Urothelium cell line (cell line): ENCODE results near the gene RASGRP1.

ENCODE experiments used
- DNase-seq: peaks from one replicate; pipeline ENCODE4 v3.0.0; 2011; ENCODE audit warnings: low spot score, mixed read lengths
- FAIRE-seq: peaks from 2 replicates; lab custom pipeline; 2011; peaks lifted over from hg19 to GRCh38; lab: Jason Lieb, UNC

RASGRP1 gene

GRCh38 chr15:38576837-38577236 is 12.2 kb upstream of the RASGRP1 start:
- DNase-seq, result no peak
- no peak for FAIRE-seq

- DNase-seq (no peak), FAIRE-seq (no peak)
Observed at GRCh38 chr15:38576261-38576660, 11.6 kb upstream of the RASGRP1 start.

DNA sequence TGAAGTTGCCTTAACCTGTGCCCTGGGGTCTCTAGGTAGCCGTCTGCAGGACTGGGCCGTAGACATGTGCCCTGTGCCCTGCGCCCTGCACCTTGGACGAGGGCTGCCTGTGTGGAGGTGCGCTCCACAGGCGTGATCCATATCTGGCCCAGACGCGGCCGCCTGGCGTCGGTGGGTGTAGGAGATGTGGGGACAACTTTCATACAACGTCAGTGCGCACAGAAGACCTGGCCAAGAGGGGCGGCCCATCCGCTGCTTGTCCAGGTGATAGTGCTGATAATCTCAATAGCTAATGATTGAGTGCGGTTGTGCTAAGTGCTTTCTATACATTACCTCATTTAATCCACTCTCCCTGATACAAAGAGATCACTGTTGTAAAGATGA is 665 bp upstream of the RASGRP1 start:
- DNase-seq (no peak), FAIRE-seq (no peak)

GRCh38 chr15:38563723-38564519 is 693 bp downstream of the RASGRP1 start:
- FAIRE-seq, result no peak
- DNase-seq, result peak; percentile 82

GRCh38 chr15:38562278-38562677 is 2.3 kb downstream of the RASGRP1 start:
- FAIRE-seq (no peak), DNase-seq (no peak)

- no peak for FAIRE-seq
- DNase-seq, result no peak
Observed at GRCh38 chr15:38560456-38560926, 4.1 kb downstream of the RASGRP1 start.

- FAIRE-seq, result no peak
- DNase-seq, result no peak
Observed at GRCh38 chr15:38559636-38560307, 4.8 kb downstream of the RASGRP1 start.

GRCh38 chr15:38559131-38559530 is 5.5 kb downstream of the RASGRP1 start:
- FAIRE-seq, result no peak
- no peak for DNase-seq

DNA sequence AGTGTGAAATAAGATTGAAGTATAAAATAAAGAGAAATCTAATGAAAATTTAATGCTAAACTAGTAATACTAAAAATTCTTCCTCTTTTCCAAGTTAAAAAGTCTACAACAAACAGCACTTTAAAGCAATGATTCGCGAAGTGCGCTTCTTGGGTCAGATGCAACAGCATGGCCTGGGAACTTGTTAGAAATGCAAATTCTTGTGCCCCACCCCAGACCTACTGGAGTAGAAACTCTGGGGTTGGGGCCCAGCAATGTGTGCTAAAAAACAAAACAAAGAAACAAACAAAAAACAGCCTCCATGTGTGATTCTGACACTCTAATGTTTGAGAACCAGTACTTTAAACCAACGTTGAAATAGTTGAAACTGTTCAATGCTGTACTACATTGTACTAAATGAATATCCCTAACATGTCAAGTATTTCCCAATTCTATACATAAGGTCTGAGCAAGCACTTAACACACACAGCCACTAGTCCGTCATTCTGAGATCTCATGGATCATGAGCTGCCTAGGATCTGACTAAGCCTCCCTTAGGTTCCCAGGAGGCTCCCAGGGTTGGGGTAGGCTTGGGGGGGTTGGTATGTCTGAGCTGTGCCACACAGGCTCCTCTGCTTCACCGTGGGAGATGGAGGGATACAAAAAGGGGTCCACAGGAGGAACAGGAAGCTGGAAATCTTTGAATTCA is 6.1 kb downstream of the RASGRP1 start:
- DNase-seq (no peak), FAIRE-seq (no peak)

GRCh38 chr15:38557921-38558320 is 6.7 kb downstream of the RASGRP1 start:
- no peak for DNase-seq
- FAIRE-seq, result no peak

DNA sequence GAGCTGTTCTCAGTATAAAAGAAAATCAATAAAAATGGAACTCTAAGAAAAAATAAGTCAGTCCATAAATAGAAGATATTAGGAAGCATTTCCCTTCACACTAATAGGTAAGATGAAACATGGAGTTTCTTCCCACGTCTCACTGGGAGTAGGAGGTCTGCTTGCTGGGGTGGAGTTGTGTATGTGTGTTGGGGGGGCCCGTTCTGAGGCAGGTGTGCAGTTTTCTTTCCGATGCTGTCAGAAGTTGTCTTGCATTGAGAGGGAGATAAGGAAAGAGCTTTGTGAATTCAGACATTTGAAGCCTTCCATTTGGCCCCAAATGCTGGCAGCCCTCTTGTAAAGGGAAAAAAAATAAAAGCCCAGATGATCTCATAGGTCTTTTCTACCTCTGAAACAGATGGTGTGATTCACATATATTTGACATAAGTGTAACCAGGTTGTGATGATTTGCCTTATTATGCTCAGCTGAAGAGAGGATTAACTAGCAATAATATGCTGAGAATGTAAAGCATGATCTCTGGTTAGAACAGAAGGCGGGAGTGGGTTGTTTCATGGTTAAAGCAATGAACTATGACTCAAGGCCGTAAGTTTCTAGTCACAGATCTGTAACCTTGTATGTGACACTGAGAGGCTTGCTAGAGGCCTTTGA is 8.8 kb downstream of the RASGRP1 start:
- FAIRE-seq, result no peak
- DNase-seq, result no peak

- no peak for DNase-seq
- FAIRE-seq, result no peak
Observed at GRCh38 chr15:38554354-38554753, 10.3 kb downstream of the RASGRP1 start.

DNA sequence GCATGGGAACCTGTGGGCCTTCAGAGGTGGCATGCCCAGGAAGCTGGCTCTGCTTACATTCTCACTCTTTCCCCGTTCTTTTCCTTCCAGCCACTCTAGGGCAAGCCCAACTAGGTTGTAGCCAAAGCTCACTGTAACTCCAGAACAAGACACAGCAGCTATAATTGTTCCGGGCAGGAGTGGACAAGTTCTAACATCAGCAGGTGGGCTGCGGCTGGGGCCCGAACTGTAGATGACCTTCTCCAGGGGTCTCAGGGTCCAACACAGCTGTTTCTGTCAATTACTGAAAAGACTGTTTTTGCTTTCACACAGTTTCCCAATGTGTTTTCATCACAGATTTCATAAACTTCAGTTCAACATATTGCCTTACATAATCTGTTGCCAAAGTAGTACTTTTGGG is 11.5 kb downstream of the RASGRP1 start:
- DNase-seq (no peak), FAIRE-seq (no peak)

DNA sequence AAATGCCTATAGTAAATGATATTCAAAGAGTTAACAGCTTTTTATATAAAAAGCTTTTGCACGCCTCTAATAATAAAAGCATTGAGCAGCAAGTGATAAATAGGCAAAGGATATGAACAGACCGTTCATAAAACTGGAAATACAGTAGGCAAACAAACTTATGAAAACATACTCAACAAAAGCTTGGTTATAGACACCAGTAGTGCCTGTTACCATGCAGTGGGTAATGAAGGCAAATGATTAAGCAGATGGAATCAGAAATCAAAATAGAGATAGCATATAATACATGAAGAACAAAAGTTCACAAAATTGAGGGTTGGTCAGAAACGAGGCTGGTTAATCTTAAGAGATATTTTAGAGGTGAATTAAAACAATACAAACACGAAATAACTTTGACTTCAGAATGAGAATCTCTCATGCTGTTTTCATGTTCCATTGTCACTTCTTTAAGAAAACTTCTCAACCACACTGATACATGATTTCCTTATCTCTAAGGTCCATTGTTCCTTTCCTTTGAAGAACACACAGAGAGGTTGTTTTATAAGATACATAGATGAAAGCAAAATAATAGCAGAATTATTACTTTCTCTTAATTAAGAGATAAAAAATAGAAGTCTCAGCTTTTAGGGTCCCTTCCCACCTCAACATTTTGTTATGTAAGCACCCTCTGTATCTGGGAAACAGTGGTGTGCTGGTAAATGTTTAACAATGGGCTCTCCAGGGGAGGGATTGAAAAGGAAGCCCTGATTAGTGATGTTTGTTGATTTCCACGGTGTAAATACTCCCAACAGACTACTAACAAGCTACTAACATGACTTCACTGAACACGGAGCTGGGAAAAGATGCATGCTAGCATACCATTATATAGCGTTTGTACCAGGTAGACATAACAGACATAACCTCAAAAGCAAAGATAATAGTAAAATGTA is 12.6 kb downstream of the RASGRP1 start:
- FAIRE-seq (no peak), DNase-seq (no peak)

GRCh38 chr15:38549222-38549621 is 15.4 kb downstream of the RASGRP1 start:
- DNase-seq, result no peak
- no peak for FAIRE-seq

- DNase-seq, result no peak
Observed at GRCh38 chr15:38547255-38547997, 17.2 kb downstream of the RASGRP1 start.

DNA sequence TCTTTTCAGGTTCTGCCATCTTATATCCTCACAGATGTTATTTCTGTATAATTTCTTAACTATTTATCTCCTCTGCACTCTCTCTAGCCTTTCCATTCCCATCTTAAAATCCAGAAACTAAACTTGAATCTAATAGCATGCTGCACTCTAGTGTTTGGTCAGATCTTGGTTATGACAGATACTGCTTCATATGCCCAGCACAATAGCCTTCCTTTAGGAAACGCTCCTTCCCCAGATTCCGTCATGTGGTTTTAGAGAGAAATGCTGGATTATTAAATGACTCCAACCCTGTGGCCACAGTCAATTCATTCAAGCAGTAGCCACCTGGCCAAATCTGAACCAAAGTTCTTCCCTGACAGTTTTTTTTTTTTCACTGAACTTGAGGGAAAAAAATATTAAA is 19.4 kb downstream of the RASGRP1 start:
- DNase-seq (no peak), FAIRE-seq (no peak)

More at GRCh38 chr15:38547255-38547997, 17.2 kb downstream of the RASGRP1 start:
- no peak for FAIRE-seq

DNA sequence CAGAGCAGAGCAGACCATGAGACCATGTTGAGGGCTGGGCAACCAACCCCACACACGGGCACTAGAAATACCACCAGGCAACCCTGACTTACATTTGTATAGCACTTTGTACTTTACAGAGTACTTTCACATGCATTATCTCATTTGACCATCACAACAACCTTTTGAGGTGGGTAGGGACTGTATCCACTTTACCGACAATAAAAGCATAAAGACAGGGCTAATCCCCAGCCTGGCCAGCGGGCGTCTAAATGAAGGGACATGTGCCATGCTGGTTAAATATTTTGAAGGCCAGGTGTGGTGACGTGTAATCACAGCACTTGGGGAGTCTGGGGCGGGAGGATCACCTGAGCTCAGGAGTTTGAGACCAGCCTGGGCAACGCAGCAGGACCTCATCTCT is 23.6 kb downstream of the RASGRP1 start:
- FAIRE-seq (no peak), DNase-seq (no peak)

DNA sequence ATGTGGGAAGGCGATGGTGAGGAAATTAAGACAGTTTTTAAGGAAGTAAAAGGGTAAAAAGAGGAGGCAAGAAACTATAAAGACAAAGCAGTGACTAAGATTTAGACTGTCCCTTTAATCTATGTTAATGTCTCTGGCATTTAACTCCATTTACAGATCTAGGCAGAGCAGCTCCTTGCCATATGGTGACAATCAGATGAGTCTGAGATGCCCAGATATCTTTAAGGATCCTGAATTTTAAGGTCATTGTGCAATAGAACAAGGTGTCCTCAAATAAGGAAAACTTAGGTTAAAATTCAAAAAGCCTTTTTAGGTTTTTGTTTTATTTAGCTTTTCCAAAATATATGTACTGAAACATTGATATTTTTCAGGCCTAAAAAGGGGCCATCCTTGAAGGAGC is 24.1 kb downstream of the RASGRP1 start:
- no peak for DNase-seq

DNA sequence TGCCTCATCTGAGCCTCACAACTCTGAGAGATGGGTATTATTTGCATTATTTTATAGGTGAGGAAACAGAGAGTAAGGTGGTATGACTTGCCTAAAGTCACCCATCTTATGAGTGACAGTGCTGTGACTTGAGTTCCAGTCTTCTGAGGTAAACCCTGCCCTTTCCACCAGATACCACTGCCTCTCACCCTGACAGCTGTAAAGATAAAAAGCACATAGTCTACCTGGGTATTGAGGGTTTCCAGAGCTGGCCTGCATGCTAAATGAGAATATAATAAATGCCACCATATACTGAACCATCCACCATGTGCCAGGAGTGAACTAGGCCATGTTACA is 25.6 kb downstream of the RASGRP1 start:
- FAIRE-seq, result peak; percentile 72
- DNase-seq, result no peak

More for the DNA sequence above, 24.1 kb downstream of the RASGRP1 start:
- no peak for FAIRE-seq
